Upper lobe of right lung (tissue), 1 donor: ENCODE results near the gene HMGXB4. TPM values are rescaled to one million over a fixed set of nuclear protein-coding genes. Genes with fewer than 3 reads are reported as not detected.

Experiments used
- ATAC-seq: fragments of 200-7000 bp; cut with Tn5 transposase; one replicate; pipeline ENCODE4 v1.9.1; 2020; ENCODE audit warnings: mild to moderate bottlenecking, moderate library complexity
- DNase-seq: peaks from one replicate; pipeline ENCODE4 v3.0.0-alpha.2; 2020
- H3K27ac ChIP-seq: fragments of 200-600 bp; one replicate; pipeline ENCODE4 v1.8.0; 2022
- H3K27me3 ChIP-seq: fragments of 200-600 bp; one replicate; pipeline ENCODE4 v1.8.0; 2022; ENCODE audit warnings: mild to moderate bottlenecking
- H3K36me3 ChIP-seq: fragments of 200-600 bp; one replicate; pipeline ENCODE4 v1.8.0; 2022
- H3K4me1 ChIP-seq: fragments of 200-600 bp; one replicate; pipeline ENCODE4 v1.8.0; 2022
- H3K4me3 ChIP-seq: fragments of 200-600 bp; one replicate; pipeline ENCODE4 v1.8.0; 2022; ENCODE audit warnings: mild to moderate bottlenecking
- H3K9me3 ChIP-seq: fragments of 200-600 bp; one replicate; pipeline ENCODE4 v1.8.0; 2022
- CTCF ChIP-seq: fragments of 200-600 bp; IDR thresholded peaks from one replicate; pipeline ENCODE4 v1.8.0; 2022; ENCODE audit warnings: antibody characterized with exemption
- intact Hi-C: fragments of 100-400 bp; cut with DNase I; formaldehyde crosslinking; loops from one replicate; pipeline ENCODE4 v1.11.0; 2022
- total RNA-seq: library from RNA; stranded (reverse); fragmentation: NEBNext Ultra II Directional; extraction: Animal tissue kit (Norgen Biotek cat#: 25700); gene quantifications from one replicate; pipeline ENCODE4 v1.2.1, GENCODE V29; 2021
- donor health status: DM: no; HTN: yes; CAD: no; lungs with severe emphysema.

Gene HMGXB4
- total RNA-seq, 1 donor from 2014 or later, result 17.5 TPM

DNA sequence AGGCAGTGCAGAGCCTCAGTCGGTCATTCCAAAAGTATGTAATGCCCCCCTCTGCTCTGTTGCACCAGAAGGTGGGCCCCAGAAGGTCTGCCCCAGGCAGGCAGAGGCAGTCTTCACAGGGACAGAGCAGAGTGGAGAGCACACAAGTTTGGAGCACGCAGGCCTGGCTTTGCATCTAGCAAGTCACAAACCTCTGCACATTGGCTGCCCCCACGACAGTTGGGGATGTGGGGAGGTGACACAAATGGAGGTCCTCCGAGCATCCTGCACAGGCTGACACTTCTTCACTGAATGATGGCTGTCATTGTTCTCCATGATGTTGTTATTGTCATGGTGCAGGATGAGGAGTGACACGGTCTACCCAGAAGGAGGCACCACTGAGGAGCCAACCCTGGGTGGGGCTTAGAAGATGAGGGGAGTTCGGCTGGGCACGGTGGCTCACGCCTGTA lies 54.3 kb downstream of the HMGXB4 start:
- H3K4me3 ChIP-seq, result no peak overlapping the region
- peak; percentile 53 for DNase-seq
- no peaks in the 10 kb centered on the region for H3K27me3 ChIP-seq
- no peak overlapping the region for H3K27ac ChIP-seq
- peaks cover 59% of the 10 kb centered on the region for H3K4me1 ChIP-seq
- H3K36me3 ChIP-seq, result peaks cover 6% of the 10 kb centered on the region
- intact Hi-C loops, result no loop called here
- no peaks in the 10 kb centered on the region for H3K9me3 ChIP-seq
- ATAC-seq, result no peak
- TF ChIP-seq CTCF, result no peak

DNA sequence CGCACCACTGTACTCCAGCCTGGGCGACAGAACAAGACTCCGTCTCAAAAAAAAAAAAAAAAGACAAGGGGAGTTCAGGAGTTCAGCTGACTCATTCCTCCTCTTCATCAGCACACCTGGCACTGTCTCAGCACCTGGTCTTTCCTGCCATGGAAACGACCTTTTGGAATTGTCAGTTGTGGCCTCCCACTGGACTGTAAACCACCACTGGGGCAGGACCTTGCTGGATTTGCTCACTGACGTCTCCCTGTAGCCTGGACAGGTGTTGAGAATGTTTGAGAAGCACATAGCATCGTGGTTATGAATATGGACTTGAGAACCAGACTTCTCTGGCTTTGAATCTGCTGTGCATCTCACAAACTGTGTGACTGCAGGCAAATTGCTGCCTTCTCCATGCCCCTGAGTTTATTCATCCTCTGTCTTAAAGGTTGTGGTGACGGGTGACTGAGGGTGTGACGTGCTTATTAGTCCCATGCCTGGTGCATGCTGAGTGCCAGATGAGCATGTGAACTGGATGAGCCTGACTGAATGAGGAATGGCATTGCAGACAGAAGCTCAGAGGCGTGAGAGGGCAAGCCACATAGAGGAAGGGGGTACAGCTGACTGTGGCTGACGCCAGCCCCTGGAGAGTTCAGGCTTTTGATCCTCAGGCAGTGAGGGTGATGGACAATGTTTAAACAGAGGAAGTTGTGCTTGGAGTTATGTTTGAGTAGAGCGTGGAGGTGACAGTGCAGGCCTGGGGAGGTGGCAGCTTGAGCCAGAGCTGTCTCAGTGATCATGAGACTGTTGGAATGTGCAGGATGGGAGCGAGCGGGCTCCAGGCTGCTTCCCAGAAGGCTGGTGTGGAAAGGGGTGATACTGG lies 55.1 kb downstream of the HMGXB4 start:
- intact Hi-C loops, result no loop called here
- ATAC-seq (no peak), DNase-seq (peak; percentile 44)
- H3K36me3 ChIP-seq, result peaks cover 9% of the 10 kb centered on the region
- no peaks in the 10 kb centered on the region for H3K9me3 ChIP-seq
- no peak for TF ChIP-seq CTCF
- no peak overlapping the region for H3K4me3 ChIP-seq
- H3K27me3 ChIP-seq, result no peaks in the 10 kb centered on the region
- no peak overlapping the region for H3K27ac ChIP-seq
- peaks cover 51% of the 10 kb centered on the region for H3K4me1 ChIP-seq

DNA sequence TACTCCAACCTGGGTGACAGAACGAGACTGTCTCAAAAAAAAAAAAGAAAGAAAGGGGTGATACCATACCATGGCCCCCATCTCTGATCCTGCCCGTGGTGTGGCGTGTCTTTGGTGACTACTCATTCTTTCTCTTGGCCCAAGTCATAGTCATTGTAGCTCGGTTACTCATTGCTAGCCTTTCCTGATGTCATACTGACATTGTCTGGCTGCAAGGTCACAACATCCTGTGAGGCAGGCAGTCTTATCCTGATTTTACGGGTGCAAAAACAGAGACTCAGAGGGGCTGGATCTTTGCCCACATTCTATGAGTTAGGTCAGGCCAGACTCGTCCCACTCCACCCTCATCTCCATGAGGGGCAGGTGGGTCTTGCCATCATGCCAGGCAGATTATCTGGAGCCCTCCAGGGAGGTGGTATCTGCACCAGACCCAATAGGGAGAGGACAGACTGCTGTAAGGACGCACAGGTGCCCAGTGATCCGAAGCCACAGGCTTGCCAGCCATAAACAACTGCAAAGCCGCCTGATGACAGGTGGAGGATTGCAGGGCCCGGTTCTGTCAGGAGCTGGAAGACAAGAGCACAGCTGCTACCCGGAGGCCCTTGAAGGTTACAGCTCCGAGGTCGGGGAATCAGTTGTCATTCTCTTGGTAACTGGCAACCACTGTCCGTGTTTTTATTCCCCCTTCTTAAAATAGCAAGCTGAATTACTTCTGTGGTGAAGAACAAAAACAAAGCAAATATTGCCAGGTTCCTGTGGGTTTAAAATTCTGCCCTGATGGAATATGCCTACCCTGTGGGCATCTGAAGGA lies 56.2 kb downstream of the HMGXB4 start:
- ATAC-seq, result peak; percentile 8
- H3K36me3 ChIP-seq, result peaks cover 20% of the 10 kb centered on the region
- TF ChIP-seq CTCF, result no peak
- peaks cover 41% of the 10 kb centered on the region for H3K4me1 ChIP-seq
- H3K9me3 ChIP-seq, result no peaks in the 10 kb centered on the region
- no peak overlapping the region for H3K4me3 ChIP-seq
- peak; percentile 43 for DNase-seq
- H3K27ac ChIP-seq, result peak overlapping the region; percentile 2
- H3K27me3 ChIP-seq, result no peaks in the 10 kb centered on the region
- intact Hi-C loops, result no loop called here

GRCh38 chr22:35314161-35314942 lies 57.1 kb downstream of the HMGXB4 start:
- intact Hi-C loops, result no loop called here
- ATAC-seq (no peak), DNase-seq (peak; percentile 39)
- Histone ChIP-seq H3K9me3 (no peaks in the 10 kb centered on the region), H3K27ac (no peak overlapping the region), H3K4me1 (peaks cover 34% of the 10 kb centered on the region), H3K36me3 (peaks cover 28% of the 10 kb centered on the region), H3K27me3 (no peaks in the 10 kb centered on the region), H3K4me3 (no peak overlapping the region)
- TF ChIP-seq CTCF, result no peak

GRCh38 chr22:35315141-35315854 lies 58.0 kb downstream of the HMGXB4 start:
- no peaks in the 10 kb centered on the region for H3K27me3 ChIP-seq
- no peak for TF ChIP-seq CTCF
- peaks cover 32% of the 10 kb centered on the region for H3K36me3 ChIP-seq
- ATAC-seq, result peak; percentile 7
- no peak overlapping the region for H3K4me3 ChIP-seq
- peak; percentile 59 for DNase-seq
- intact Hi-C loops, result no loop called here
- H3K27ac ChIP-seq, result no peak overlapping the region
- peaks cover 34% of the 10 kb centered on the region for H3K4me1 ChIP-seq
- H3K9me3 ChIP-seq, result no peaks in the 10 kb centered on the region
